ENCODE results near the gene PKP3.

Gene PKP3

GRCh38 chr11:437228-437870, 43.3 kb downstream of the PKP3 start:
- ATAC-seq = no peak
- TF ChIP-seq OSR1 (CRISPR knock-in tag; IDR thresholded peaks at IDR 0.05) = no peak
- TF ChIP-seq ARNTL (CRISPR knock-in tag; IDR thresholded peaks at IDR 0.05; ENCODE audit: borderline replicate concordance, low read depth) = no peak
- TF ChIP-seq ZFP30 (CRISPR knock-in tag; IDR thresholded peaks at IDR 0.05) = no peak
- no peak for TF ChIP-seq TCF4 (CRISPR knock-in tag; IDR thresholded peaks at IDR 0.05; ENCODE audit: borderline replicate concordance)
- no peak for TF ChIP-seq TOX (CRISPR knock-in tag; IDR thresholded peaks at IDR 0.05; ENCODE audit: borderline replicate concordance)
- no peak for TF ChIP-seq ZNF565 (CRISPR knock-in tag; conservative IDR thresholded peaks at IDR 0.05; ENCODE audit: low read depth)
- no peak for TF ChIP-seq GLIS3 (CRISPR knock-in tag; IDR thresholded peaks at IDR 0.05)
- no peak for TF ChIP-seq ZFP3 (CRISPR knock-in tag; IDR thresholded peaks at IDR 0.05)
- no peak for TF ChIP-seq CREB5 (CRISPR knock-in tag; IDR thresholded peaks at IDR 0.05; ENCODE audit: low read depth)
- TF ChIP-seq CSRNP3 (CRISPR knock-in tag; IDR thresholded peaks at IDR 0.05) = no peak
- TF ChIP-seq ZNF70 (CRISPR knock-in tag; IDR thresholded peaks at IDR 0.05) = no peak
- no peak for TF ChIP-seq ZNF8 (CRISPR knock-in tag; IDR thresholded peaks at IDR 0.05)
- no peak for TF ChIP-seq PPARA (CRISPR knock-in tag; IDR thresholded peaks at IDR 0.05; ENCODE audit: borderline replicate concordance)

GRCh38 chr11:438101-438844, 44.3 kb downstream of the PKP3 start:
- no peak for ATAC-seq
- TF ChIP-seq, protein P1, sequence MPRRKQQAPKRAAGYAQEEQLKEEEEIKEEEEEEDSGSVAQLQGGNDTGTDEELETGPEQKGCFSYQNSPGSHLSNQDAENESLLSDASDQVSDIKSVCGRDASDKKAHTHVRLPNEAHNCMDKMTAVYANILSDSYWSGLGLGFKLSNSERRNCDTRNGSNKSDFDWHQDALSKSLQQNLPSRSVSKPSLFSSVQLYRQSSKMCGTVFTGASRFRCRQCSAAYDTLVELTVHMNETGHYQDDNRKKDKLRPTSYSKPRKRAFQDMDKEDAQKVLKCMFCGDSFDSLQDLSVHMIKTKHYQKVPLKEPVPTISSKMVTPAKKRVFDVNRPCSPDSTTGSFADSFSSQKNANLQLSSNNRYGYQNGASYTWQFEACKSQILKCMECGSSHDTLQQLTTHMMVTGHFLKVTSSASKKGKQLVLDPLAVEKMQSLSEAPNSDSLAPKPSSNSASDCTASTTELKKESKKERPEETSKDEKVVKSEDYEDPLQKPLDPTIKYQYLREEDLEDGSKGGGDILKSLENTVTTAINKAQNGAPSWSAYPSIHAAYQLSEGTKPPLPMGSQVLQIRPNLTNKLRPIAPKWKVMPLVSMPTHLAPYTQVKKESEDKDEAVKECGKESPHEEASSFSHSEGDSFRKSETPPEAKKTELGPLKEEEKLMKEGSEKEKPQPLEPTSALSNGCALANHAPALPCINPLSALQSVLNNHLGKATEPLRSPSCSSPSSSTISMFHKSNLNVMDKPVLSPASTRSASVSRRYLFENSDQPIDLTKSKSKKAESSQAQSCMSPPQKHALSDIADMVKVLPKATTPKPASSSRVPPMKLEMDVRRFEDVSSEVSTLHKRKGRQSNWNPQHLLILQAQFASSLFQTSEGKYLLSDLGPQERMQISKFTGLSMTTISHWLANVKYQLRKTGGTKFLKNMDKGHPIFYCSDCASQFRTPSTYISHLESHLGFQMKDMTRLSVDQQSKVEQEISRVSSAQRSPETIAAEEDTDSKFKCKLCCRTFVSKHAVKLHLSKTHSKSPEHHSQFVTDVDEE (CRISPR knock-in tag; IDR thresholded peaks at IDR 0.05) = no peak
- TF ChIP-seq CSRNP3 (CRISPR knock-in tag; IDR thresholded peaks at IDR 0.05) (no peak), ZNF565 (CRISPR knock-in tag; conservative IDR thresholded peaks at IDR 0.05; ENCODE audit: low read depth) (no peak), ISL1 (CRISPR knock-in tag; IDR thresholded peaks at IDR 0.05) (no peak), RARB (CRISPR knock-in tag; IDR thresholded peaks at IDR 0.05) (no peak), PPARA (CRISPR knock-in tag; IDR thresholded peaks at IDR 0.05; ENCODE audit: borderline replicate concordance) (no peak), TOX (CRISPR knock-in tag; IDR thresholded peaks at IDR 0.05; ENCODE audit: borderline replicate concordance) (no peak), ZFP30 (CRISPR knock-in tag; IDR thresholded peaks at IDR 0.05) (no peak), ZFP3 (CRISPR knock-in tag; IDR thresholded peaks at IDR 0.05) (no peak), OSR1 (CRISPR knock-in tag; IDR thresholded peaks at IDR 0.05) (no peak), ARNTL (CRISPR knock-in tag; IDR thresholded peaks at IDR 0.05; ENCODE audit: borderline replicate concordance, low read depth) (no peak), SNAI2 (CRISPR knock-in tag; IDR thresholded peaks at IDR 0.05) (no peak), TCF4 (CRISPR knock-in tag; IDR thresholded peaks at IDR 0.05; ENCODE audit: borderline replicate concordance) (no peak), ESRRG (CRISPR knock-in tag; IDR thresholded peaks at IDR 0.05) (no peak), CREB5 (CRISPR knock-in tag; IDR thresholded peaks at IDR 0.05; ENCODE audit: low read depth) (no peak), ZNF8 (CRISPR knock-in tag; IDR thresholded peaks at IDR 0.05) (no peak), CSDC2 (CRISPR knock-in tag; IDR thresholded peaks at IDR 0.05) (no peak), BACH2 (CRISPR knock-in tag; IDR thresholded peaks at IDR 0.05; ENCODE audit: borderline replicate concordance) (no peak)
- TF ChIP-seq, protein P2, sequence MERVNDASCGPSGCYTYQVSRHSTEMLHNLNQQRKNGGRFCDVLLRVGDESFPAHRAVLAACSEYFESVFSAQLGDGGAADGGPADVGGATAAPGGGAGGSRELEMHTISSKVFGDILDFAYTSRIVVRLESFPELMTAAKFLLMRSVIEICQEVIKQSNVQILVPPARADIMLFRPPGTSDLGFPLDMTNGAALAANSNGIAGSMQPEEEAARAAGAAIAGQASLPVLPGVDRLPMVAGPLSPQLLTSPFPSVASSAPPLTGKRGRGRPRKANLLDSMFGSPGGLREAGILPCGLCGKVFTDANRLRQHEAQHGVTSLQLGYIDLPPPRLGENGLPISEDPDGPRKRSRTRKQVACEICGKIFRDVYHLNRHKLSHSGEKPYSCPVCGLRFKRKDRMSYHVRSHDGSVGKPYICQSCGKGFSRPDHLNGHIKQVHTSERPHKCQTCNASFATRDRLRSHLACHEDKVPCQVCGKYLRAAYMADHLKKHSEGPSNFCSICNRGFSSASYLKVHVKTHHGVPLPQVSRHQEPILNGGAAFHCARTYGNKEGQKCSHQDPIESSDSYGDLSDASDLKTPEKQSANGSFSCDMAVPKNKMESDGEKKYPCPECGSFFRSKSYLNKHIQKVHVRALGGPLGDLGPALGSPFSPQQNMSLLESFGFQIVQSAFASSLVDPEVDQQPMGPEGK (CRISPR knock-in tag; IDR thresholded peaks at IDR 0.05; ENCODE audit: borderline replicate concordance) = no peak

Measured in SK-N-SH treated with all-trans-retinoic acid at 6 μM for 48 hours (cell line).